GM11168 (cell line): ENCODE measurements around the gene GABBR2.

Source experiments
- in situ Hi-C: fragments of 300-500 bp; cut with MboI; formaldehyde crosslinking; loops from one replicate; pipeline ENCODE4 v1.12.0; 2022; ENCODE audit warnings: low sequenced_read_pairs; ENCODE audit not compliant: unreplicated experiment

The GABBR2 gene

GRCh38 chr9:98391406-98391805 lies 317.3 kb downstream of the GABBR2 start:
- in situ Hi-C loops: no loop called here

DNA sequence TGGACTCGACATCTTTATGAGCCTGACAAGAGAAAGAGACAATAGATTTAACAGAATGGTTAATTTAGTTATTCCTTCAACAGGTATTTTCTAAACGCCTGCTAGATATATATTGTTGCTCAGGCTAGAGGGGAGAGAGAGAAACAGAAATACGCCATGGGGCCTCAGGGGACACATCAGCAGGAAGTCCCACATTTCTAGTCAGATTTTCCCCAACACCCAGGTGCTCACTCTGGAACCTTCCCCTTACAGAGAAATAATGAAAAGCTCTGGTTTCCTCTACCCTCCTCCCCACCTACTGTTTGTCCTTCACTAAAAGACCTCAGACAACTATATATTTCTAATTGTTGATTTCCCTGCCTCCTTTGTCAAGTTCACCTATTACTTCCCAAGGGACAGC lies 323.0 kb downstream of the GABBR2 start:
- in situ Hi-C loops: no loop called here

GRCh38 chr9:98383758-98384157 lies 325.0 kb downstream of the GABBR2 start:
- in situ Hi-C loops: no loop called here

DNA sequence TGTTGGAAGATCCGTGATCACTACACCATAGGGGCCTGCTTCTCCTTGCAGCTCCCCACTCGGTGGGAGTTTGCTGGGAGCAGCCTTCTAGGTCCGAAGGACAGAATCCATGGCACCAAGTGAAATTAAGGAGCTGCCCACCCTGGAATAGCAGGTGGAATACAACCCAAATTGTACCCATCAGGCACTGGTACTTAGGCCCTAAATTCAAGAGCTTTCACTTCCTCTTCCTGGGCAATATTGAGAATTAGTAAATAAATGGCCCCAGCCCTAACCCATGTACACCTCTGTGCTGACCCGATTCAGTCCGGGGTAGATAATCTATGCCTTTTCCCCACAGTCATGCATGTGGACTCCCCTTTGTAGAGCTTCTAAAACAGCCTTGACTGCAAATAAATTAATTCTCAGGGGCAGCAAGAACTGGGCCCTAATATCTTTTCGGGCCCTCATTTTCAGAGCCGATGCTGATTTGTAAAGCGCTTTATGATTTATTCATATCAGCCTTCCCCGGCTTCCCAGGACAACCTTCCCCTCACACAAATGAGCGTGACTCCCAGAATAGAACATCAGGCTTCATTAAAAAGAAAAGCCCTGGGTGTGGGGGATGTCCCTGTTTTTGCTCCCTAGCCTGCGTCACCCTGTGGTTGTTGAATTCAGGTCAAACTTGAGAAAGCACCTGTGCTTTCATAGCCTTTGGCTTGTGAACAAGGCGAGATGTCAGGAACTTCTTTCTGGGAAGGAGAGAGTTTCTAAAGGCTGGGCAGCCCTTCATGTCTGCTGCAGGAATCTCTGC lies 327.2 kb downstream of the GABBR2 start:
- in situ Hi-C loops: no loop called here

GRCh38 chr9:98380065-98380681 lies 328.6 kb downstream of the GABBR2 start:
- in situ Hi-C loops: no loop called here

GRCh38 chr9:98379572-98379971 lies 329.2 kb downstream of the GABBR2 start:
- in situ Hi-C loops: no loop called here

DNA sequence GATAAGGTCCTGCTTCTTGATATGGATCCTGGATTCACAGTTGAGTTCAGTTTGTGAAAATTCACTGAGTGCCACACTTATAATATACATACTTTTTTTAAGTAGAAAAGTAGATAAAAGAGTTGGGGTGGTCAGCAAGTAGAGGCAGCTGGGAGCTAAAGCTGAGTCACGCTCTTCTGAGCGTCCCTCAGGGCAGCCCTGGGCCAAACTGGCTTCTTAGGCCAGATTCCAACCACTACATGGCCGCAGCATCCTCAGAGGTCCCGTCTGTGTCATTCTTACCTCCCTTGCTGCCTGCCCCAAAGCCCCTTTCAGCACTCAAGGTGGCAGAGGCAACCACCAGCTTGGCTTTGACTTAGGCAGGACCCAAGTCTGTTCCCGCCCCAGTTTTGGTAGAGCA lies 329.9 kb downstream of the GABBR2 start:
- in situ Hi-C loops: no loop called here

- in situ Hi-C loops: no loop called here
Measured at GRCh38 chr9:98378206-98378780, 330.4 kb downstream of the GABBR2 start.

- in situ Hi-C loops: no loop called here
Measured at GRCh38 chr9:98375138-98375726, 333.5 kb downstream of the GABBR2 start.

DNA sequence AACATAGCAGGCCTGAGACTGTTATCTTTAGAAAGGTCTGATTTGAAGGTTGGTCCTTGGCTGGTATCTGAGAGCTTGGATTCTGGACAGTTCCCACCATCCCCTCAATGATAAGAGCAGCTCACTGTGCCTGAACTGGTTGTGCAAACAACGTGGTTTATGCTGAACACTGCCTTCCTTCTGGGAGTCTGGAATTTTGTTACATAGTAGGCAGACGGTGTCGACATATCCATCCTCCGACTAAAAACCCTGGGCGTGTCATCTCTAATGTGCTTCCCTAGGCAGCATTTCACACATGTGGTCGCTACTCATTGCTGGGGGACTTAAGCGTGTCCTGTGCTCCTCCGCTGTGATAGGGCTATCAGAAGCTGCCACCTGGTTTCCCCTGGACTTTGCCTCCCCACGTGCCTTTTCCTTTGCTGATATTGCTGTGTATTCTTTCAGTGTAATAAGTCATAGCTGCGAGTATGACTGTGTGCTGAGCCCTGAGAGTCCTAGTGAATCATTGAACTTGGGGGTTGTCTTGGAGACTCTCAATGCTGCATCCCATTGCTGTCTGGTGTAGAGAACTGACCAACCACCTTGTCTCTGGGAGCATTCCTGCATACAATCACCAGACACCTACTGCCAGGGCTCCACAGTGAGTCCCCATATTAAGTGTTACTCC lies 334.2 kb downstream of the GABBR2 start:
- in situ Hi-C loops: no loop called here

GRCh38 chr9:98373609-98374008 lies 335.1 kb downstream of the GABBR2 start:
- in situ Hi-C loops: no loop called here

DNA sequence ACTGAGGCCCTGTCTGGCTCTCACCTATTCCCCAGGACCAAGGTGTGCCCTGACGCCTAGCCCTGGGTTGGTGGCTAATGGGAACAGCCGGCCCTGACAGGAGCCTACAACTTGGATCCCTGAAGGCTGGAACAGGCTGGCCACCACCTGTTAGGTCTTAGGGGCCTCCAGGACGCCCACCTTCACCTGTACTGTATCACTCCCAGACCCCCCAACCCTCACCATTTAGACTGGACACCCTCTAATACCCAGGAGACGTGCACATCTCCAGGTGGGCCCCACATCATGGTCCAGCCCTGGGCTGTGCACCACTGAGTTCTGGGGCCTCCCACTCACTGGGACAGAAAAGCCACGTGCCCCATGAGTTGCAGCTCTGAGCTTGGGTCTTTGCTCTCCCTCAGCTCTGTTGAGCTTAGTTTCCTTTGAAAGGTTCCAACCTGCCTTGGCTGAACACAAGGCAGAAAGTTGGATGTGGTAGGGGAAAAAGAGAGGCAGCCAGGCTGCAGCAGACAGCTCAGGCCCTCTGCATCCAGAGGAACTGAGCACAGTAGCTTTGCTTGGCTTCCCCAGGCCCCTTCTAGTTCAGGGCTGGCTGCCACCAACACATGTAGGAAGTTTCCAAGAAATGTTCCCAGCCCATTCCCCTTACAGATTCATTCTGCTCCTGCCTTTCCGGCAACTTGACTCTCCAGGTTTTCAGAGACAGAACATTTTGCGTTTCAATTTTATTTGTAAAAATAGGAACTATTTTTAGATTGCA lies 336.5 kb downstream of the GABBR2 start:
- in situ Hi-C loops: no loop called here

DNA sequence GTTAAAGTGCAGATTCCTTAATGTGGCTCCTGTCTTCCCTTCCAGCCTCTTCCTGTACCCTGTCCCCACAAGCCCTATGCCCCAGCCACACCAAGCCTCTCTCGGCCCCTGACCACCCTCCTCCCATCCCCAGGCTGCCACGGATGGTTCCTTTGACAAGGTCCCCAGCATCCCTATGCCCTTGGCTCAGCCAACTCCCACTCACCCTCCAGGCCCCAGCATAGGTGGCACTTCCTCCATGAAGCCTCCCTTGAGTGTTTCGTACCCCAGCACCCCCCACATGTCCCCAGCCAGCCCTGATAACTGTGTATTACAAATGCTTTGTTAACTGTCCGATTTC lies 337.8 kb downstream of the GABBR2 start:
- in situ Hi-C loops: no loop called here

- in situ Hi-C loops: no loop called here
Measured at GRCh38 chr9:98370300-98370975, 338.3 kb downstream of the GABBR2 start.

- in situ Hi-C loops: no loop called here
Measured at GRCh38 chr9:98369896-98370295, 338.8 kb downstream of the GABBR2 start.

GRCh38 chr9:98369471-98369870 lies 339.3 kb downstream of the GABBR2 start:
- in situ Hi-C loops: no loop called here

DNA sequence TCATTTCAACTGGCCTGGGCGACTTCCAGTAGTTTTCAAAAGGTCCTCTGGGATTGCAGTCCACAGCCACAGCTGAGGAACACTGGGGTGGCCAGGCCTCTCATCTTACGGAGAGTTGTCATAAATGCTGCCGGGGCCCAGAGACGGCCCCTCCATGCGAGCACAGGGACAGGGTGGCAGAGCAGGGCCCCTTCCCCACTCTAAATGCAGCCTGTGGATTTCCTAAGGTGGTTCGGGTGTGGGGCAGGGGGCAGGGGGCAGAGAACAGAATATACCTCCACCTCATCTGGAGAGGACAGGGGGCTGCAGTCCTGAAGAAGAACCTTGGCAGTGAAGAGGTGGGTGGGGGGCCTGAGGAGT lies 339.7 kb downstream of the GABBR2 start:
- in situ Hi-C loops: no loop called here

GRCh38 chr9:98368366-98369065 lies 340.2 kb downstream of the GABBR2 start:
- in situ Hi-C loops: no loop called here

DNA sequence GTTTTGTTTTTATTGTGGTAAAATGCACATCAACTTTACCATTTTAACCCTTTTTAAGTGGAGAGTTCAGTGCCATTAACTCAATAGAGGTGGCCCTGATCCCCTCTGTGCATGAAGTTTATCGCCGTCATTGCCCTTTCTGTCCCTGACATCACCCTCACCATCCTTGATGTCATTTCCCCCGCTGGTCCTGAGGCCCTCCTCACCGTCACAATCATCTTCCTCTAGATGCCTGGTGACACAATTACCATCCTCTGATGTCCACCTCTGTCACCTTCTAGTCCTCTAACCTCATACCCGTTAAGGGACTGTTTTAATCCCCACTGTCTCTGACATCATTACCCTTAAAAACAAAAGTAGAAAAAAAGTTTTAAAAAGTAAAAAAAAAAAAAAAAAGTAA lies 340.8 kb downstream of the GABBR2 start:
- in situ Hi-C loops: no loop called here
